ENCODE data around the gene MARVELD1. TPM values are rescaled to one million over a fixed set of nuclear protein-coding genes. Genes with fewer than 3 reads are reported as not detected.

MARVELD1 gene
- total and polyA plus RNA-seq, 10 donors, result 3.7 to 24.6 (median 12.9) TPM

- no peak for DNase-seq
- H3K9me3 ChIP-seq, result no peaks in the 10 kb centered on the region
- H3K27me3 ChIP-seq (replicated peaks in 1 of 7), result no peaks in the 10 kb centered on the region
- no peak overlapping the region for H3K27ac ChIP-seq
- 64 to 86% (median 76%) methylated on average over 1 of the region's 1 CpG for WGBS, 5 donors
- TF ChIP-seq POLR2A (IDR thresholded peaks at IDR 0.05) (no peak), POLR2AphosphoS5 (IDR thresholded peaks at IDR 0.05) (no peak), CTCF (IDR thresholded peaks at IDR 0.05 in 8 of 11, conservative IDR thresholded peaks at IDR 0.05 in 3 of 11) (no peak)
- peaks cover 0 to 100% (median 59%) of the 10 kb centered on the region in 6 donors for H3K36me3 ChIP-seq
- no peak overlapping the region for H3K4me3 ChIP-seq
- intact Hi-C loops (cut with DNase I; ENCODE audit: low total_unique reads), result no loop called here
- peaks cover 0 to 11% (median 0%) of the 10 kb centered on the region in 6 donors for H3K4me1 ChIP-seq
These were observed 44.0 kb upstream of the MARVELD1 start for GRCh38 chr10:97669571-97669970.

GRCh38 chr10:97673736-97674525 lies 39.6 kb upstream of the MARVELD1 start:
- intact Hi-C loops (cut with DNase I; ENCODE audit: low total_unique reads), result no loop called here
- Histone ChIP-seq H3K36me3 (peaks cover 3 to 94% (median 51%) of the 10 kb centered on the region in 6 donors), H3K27ac (peak overlapping the region in 3 of 8 donors; percentile 1 to 4 (median 4)), H3K4me3 (no peak overlapping the region), H3K27me3 (replicated peaks in 1 of 7) (no peaks in the 10 kb centered on the region), H3K4me1 (peaks cover 5 to 26% (median 12%) of the 10 kb centered on the region in 6 donors), H3K9me3 (no peaks in the 10 kb centered on the region)
- DNase-seq, result no peak
- TF ChIP-seq CTCF (IDR thresholded peaks at IDR 0.05 in 8 of 11, conservative IDR thresholded peaks at IDR 0.05 in 3 of 11) (no peak), POLR2A (IDR thresholded peaks at IDR 0.05) (no peak), POLR2AphosphoS5 (IDR thresholded peaks at IDR 0.05) (peak in 1 of 3 donors; percentile 38)
- 72 to 81% (median 79%) methylated on average over 8 of the region's 8 CpGs for WGBS, 5 donors

- Histone ChIP-seq H3K4me3 (no peak overlapping the region), H3K27ac (no peak overlapping the region), H3K27me3 (replicated peaks in 1 of 7) (no peaks in the 10 kb centered on the region), H3K4me1 (peaks cover 5 to 26% (median 12%) of the 10 kb centered on the region in 6 donors), H3K9me3 (no peaks in the 10 kb centered on the region), H3K36me3 (peaks cover 3 to 93% (median 46%) of the 10 kb centered on the region in 6 donors)
- TF ChIP-seq CTCF (IDR thresholded peaks at IDR 0.05 in 8 of 11, conservative IDR thresholded peaks at IDR 0.05 in 3 of 11) (no peak), POLR2AphosphoS5 (IDR thresholded peaks at IDR 0.05) (peak in 1 of 3 donors; percentile 17)
- DNase-seq, result no peak
- 87 to 97% (median 93%) methylated on average over 3 to 9 of the region's 9 CpGs for WGBS, 5 donors
- intact Hi-C loops (cut with DNase I; ENCODE audit: low total_unique reads), result loop anchor here (5.0 kb wide), 1 partner anchor 57 kb away; no protein-coding TSS in a partner anchor
These were observed 38.3 kb upstream of the MARVELD1 start for GRCh38 chr10:97675222-97675621.

Measured in spleen (tissue), 11 donors.